Neuronal stem cell (in vitro differentiated cells): Measurements from ENCODE around the gene PPARD.

Experiments
- DNase-seq: peaks from one replicate; pipeline ENCODE4 v3.0.0-alpha.2; 2013; ENCODE audit warnings: low spot score
- H2AFZ ChIP-seq: one replicate; pipeline ENCODE4 v1.6.1; 2013; ENCODE audit warnings: mild to moderate bottlenecking, low read length, inconsistent platforms
- H2AK5ac ChIP-seq: 2 replicates; pipeline ENCODE4 v1.6.1; 2013; ENCODE audit warnings: low read depth, mild to moderate bottlenecking, inconsistent platforms, low read length, moderate library complexity, mixed read lengths
- H2BK120ac ChIP-seq: 2 replicates; pipeline ENCODE4 v1.6.1; 2013; ENCODE audit warnings: low read depth, mild to moderate bottlenecking, inconsistent platforms, low read length, moderate library complexity, mixed read lengths
- H2BK12ac ChIP-seq: one replicate; pipeline ENCODE4 v1.6.1; 2013; ENCODE audit warnings: low read length, inconsistent platforms
- H2BK15ac ChIP-seq: 2 replicates; pipeline ENCODE4 v1.6.1; 2013; ENCODE audit warnings: mild to moderate bottlenecking, low read length, inconsistent platforms, mixed read lengths
- H2BK5ac ChIP-seq: one replicate; pipeline ENCODE4 v1.6.1; 2013; ENCODE audit warnings: inconsistent platforms, mild to moderate bottlenecking, low read length, moderate library complexity
- H3K14ac ChIP-seq: one replicate; pipeline ENCODE4 v1.6.1; 2013; ENCODE audit warnings: low read length, inconsistent platforms
- H3K18ac ChIP-seq: 2 replicates; pipeline ENCODE4 v1.6.1; 2013; ENCODE audit warnings: low read length, inconsistent platforms
- H3K23ac ChIP-seq: 2 replicates; pipeline ENCODE4 v1.6.1; 2013; ENCODE audit warnings: low read depth, mild to moderate bottlenecking, mixed read lengths, low read length, inconsistent platforms; ENCODE audit not compliant: poor library complexity
- H3K27ac ChIP-seq: replicated peaks from 3 replicates; pipeline ENCODE4 v1.5.1; 2013; ENCODE audit warnings: low read length, inconsistent platforms
- H3K27me3 ChIP-seq, 3 experiments: 2 replicates each; pipeline ENCODE4 v1.6.1; 2013; ENCODE audit warnings: low read length in 3 of 3, mild to moderate bottlenecking in 2 of 3, inconsistent platforms in 1 of 3, low read depth in 1 of 3, mixed read lengths in 1 of 3, moderate library complexity in 1 of 3; ENCODE audit not compliant: control insufficient read depth in 3 of 3, insufficient read depth in 3 of 3
- H3K36me3 ChIP-seq, 2 donors: replicated peaks in 1 of 2; 2 replicates each; pipeline ENCODE4 v1.6.1; 2013; ENCODE audit warnings: low read length in 2 of 2; ENCODE audit not compliant: control insufficient read depth in 2 of 2, insufficient read depth in 2 of 2
- H3K4ac ChIP-seq: 2 replicates; pipeline ENCODE4 v1.6.1; 2013; ENCODE audit warnings: inconsistent platforms, mild to moderate bottlenecking, low read length, moderate library complexity
- H3K4me1 ChIP-seq, 2 donors: 1 replicate in 1 of 2; 2 replicates in 1 of 2; pipeline ENCODE4 v1.6.1; 2013; ENCODE audit warnings: low read length in 2 of 2, low read depth in 1 of 2; ENCODE audit not compliant: control insufficient read depth in 2 of 2, insufficient read depth in 1 of 2
- H3K4me2 ChIP-seq: one replicate; pipeline ENCODE4 v1.6.1; 2013; ENCODE audit warnings: mild to moderate bottlenecking, low read length, inconsistent platforms; ENCODE audit not compliant: insufficient read depth, poor library complexity, severe bottlenecking
- H3K4me3 ChIP-seq, 2 donors: 2 replicates each; pipeline ENCODE4 v1.5.1; 2013; ENCODE audit warnings: low read length in 2 of 2, mild to moderate bottlenecking in 2 of 2, inconsistent platforms in 1 of 2, moderate library complexity in 1 of 2
- H3K79me1 ChIP-seq: one replicate; pipeline ENCODE4 v1.6.1; 2013; ENCODE audit warnings: low read depth, mild to moderate bottlenecking, inconsistent platforms, low read length, moderate library complexity
- H3K9ac ChIP-seq: one replicate; pipeline ENCODE4 v1.6.1; 2013; ENCODE audit warnings: mild to moderate bottlenecking, low read depth, low read length, inconsistent platforms; ENCODE audit not compliant: poor library complexity
- H3K9me3 ChIP-seq, 2 donors: replicated peaks in 1 of 2; 2 replicates each; pipeline versions ENCODE3 to v1.6.1; 2013; ENCODE audit warnings: low read length in 2 of 2, mild to moderate bottlenecking in 2 of 2, inconsistent platforms in 1 of 2, low read depth in 1 of 2, mixed read lengths in 1 of 2, moderate library complexity in 1 of 2; ENCODE audit not compliant: control insufficient read depth in 2 of 2, insufficient read depth in 1 of 2
- H4K8ac ChIP-seq: one replicate; pipeline ENCODE4 v1.6.1; 2013; ENCODE audit warnings: low read depth, mild to moderate bottlenecking, inconsistent platforms, low read length, moderate library complexity
- H4K91ac ChIP-seq: one replicate; pipeline ENCODE4 v1.6.1; 2013; ENCODE audit warnings: low read length, low read depth, mild to moderate bottlenecking, inconsistent platforms; ENCODE audit not compliant: poor library complexity
- WGBS, 2 donors: extraction: QIAGEN DNeasy Blood & Tissue Kit; methylation state at CpG; one replicate each; pipeline ENCODE4 v1.1.7; 2013; ENCODE audit warnings: missing lambda C conversion rate in 2 of 2, mixed read lengths in 1 of 2; ENCODE audit not compliant: insufficient read length in 2 of 2, insufficient replicate concordance in 1 of 2; ENCODE audit errors: extremely low coverage in 2 of 2; 5-methylcytosine and 5-hydroxymethylcytosine counted together

The PPARD gene

GRCh38 chr6:35382015-35382414 lies 39.7 kb downstream of the PPARD start:
- no peak for DNase-seq
- no peak overlapping the region for H3K4ac ChIP-seq
- H3K9me3 ChIP-seq = peaks cover 10 to 11% of the 10 kb centered on the region in 2 donors
- no peak overlapping the region for H3K27ac ChIP-seq
- H4K8ac ChIP-seq = no peak overlapping the region
- no peak overlapping the region for H2AFZ ChIP-seq
- H2BK120ac ChIP-seq = no peak overlapping the region
- H3K18ac ChIP-seq = no peak overlapping the region
- H3K4me3 ChIP-seq = no peak overlapping the region
- H3K4me1 ChIP-seq = peaks cover 0 to 7% of the 10 kb centered on the region in 2 donors
- H3K23ac ChIP-seq = no peak overlapping the region
- H3K4me2 ChIP-seq = no peak overlapping the region
- no peak overlapping the region for H3K14ac ChIP-seq
- H3K36me3 ChIP-seq = no peaks in the 10 kb centered on the region
- no peak overlapping the region for H3K9ac ChIP-seq
- no peaks in the 10 kb centered on the region for H3K79me1 ChIP-seq
- H2BK15ac ChIP-seq = no peak overlapping the region
- WGBS, 2 donors = no CpG with 5 or more reads among the region's 6 CpGs
- H2BK12ac ChIP-seq = no peak overlapping the region
- no peak overlapping the region for H4K91ac ChIP-seq
- no peak overlapping the region for H2AK5ac ChIP-seq
- H2BK5ac ChIP-seq = no peak overlapping the region
- H3K27me3 ChIP-seq = no peaks in the 10 kb centered on the region

- peaks cover 8 to 10% of the 10 kb centered on the region in 2 donors for H3K9me3 ChIP-seq
- H2AFZ ChIP-seq = no peak overlapping the region
- WGBS, 2 donors = no CpG with 5 or more reads among the region's 14 CpGs
- no peaks in the 10 kb centered on the region for H3K27me3 ChIP-seq
- H3K18ac ChIP-seq = peak overlapping the region; percentile 80
- H3K9ac ChIP-seq = no peak overlapping the region
- no peak overlapping the region for H2BK5ac ChIP-seq
- DNase-seq = no peak
- H3K36me3 ChIP-seq = no peaks in the 10 kb centered on the region
- no peak overlapping the region for H4K91ac ChIP-seq
- no peak overlapping the region for H2BK15ac ChIP-seq
- no peak overlapping the region for H3K4me3 ChIP-seq
- H3K23ac ChIP-seq = peak overlapping the region; percentile 55
- no peak overlapping the region for H3K27ac ChIP-seq
- no peak overlapping the region for H3K4ac ChIP-seq
- H2BK120ac ChIP-seq = peak overlapping the region; percentile 35
- H2BK12ac ChIP-seq = no peak overlapping the region
- H3K14ac ChIP-seq = no peak overlapping the region
- H2AK5ac ChIP-seq = peak overlapping the region; percentile 46
- no peak overlapping the region for H4K8ac ChIP-seq
- peak overlapping the region; percentile 25 for H3K4me2 ChIP-seq
- H3K4me1 ChIP-seq = peaks cover 0 to 5% of the 10 kb centered on the region in 2 donors
- no peaks in the 10 kb centered on the region for H3K79me1 ChIP-seq
Measured at GRCh38 chr6:35385457-35386202, 43.3 kb downstream of the PPARD start.

- H3K4ac ChIP-seq = no peak overlapping the region
- peaks cover 7 to 8% of the 10 kb centered on the region in 2 donors for H3K9me3 ChIP-seq
- no peak overlapping the region for H3K4me2 ChIP-seq
- H2AK5ac ChIP-seq = no peak overlapping the region
- no peak overlapping the region for H2AFZ ChIP-seq
- no peak overlapping the region for H2BK12ac ChIP-seq
- H3K36me3 ChIP-seq = no peaks in the 10 kb centered on the region
- H3K4me1 ChIP-seq = peaks cover 0 to 5% of the 10 kb centered on the region in 2 donors
- no peak overlapping the region for H3K18ac ChIP-seq
- no peaks in the 10 kb centered on the region for H3K27me3 ChIP-seq
- H3K79me1 ChIP-seq = no peaks in the 10 kb centered on the region
- no peak overlapping the region for H3K14ac ChIP-seq
- no peak for DNase-seq
- H2BK120ac ChIP-seq = no peak overlapping the region
- H2BK5ac ChIP-seq = no peak overlapping the region
- no peak overlapping the region for H3K23ac ChIP-seq
- no peak overlapping the region for H3K9ac ChIP-seq
- no peak overlapping the region for H4K8ac ChIP-seq
- WGBS, 2 donors = no CpG with 5 or more reads among the region's 4 CpGs
- no peak overlapping the region for H3K4me3 ChIP-seq
- H4K91ac ChIP-seq = no peak overlapping the region
- H2BK15ac ChIP-seq = no peak overlapping the region
- H3K27ac ChIP-seq = no peak overlapping the region
Measured at GRCh38 chr6:35386989-35387388, 44.6 kb downstream of the PPARD start.

GRCh38 chr6:35388030-35388429 lies 45.7 kb downstream of the PPARD start:
- DNase-seq = no peak
- H3K27ac ChIP-seq = no peak overlapping the region

More at GRCh38 chr6:35388030-35388429, 45.7 kb downstream of the PPARD start:
- no peak overlapping the region for H3K4me2 ChIP-seq
- peaks cover 1 to 2% of the 10 kb centered on the region in 2 donors for H3K9me3 ChIP-seq
- no peak overlapping the region for H4K8ac ChIP-seq
- peaks cover 0 to 5% of the 10 kb centered on the region in 2 donors for H3K4me1 ChIP-seq
- H2BK120ac ChIP-seq = no peak overlapping the region
- H3K4ac ChIP-seq = no peak overlapping the region
- no peak overlapping the region for H3K23ac ChIP-seq
- no peak overlapping the region for H2BK15ac ChIP-seq
- H3K27me3 ChIP-seq = no peaks in the 10 kb centered on the region
- no peak overlapping the region for H3K14ac ChIP-seq
- H3K79me1 ChIP-seq = no peaks in the 10 kb centered on the region
- no peak overlapping the region for H2BK12ac ChIP-seq
- no peaks in the 10 kb centered on the region for H3K36me3 ChIP-seq
- no peak overlapping the region for H2BK5ac ChIP-seq
- no peak overlapping the region for H3K4me3 ChIP-seq
- no peak overlapping the region for H4K91ac ChIP-seq
- no peak overlapping the region for H3K18ac ChIP-seq
- no CpG with 5 or more reads among the region's 5 CpGs for WGBS, 2 donors
- H2AK5ac ChIP-seq = no peak overlapping the region
- no peak overlapping the region for H3K9ac ChIP-seq
- H2AFZ ChIP-seq = no peak overlapping the region
